Measurements from ENCODE around the gene ANO10. TPM values are rescaled to one million over a fixed set of nuclear protein-coding genes. Genes with fewer than 3 reads are reported as not detected.
"Not testable (repeated sequence)": the region's sequence is repeated elsewhere in the genome, so short reads cannot be mapped to it uniquely, and the experiment has no call there.

ANO10 gene
- total RNA-seq, 1 donor from 2014 or later, result 32.0 TPM

- Mint-ChIP-seq H3K9me3 (no peaks in the 10 kb centered on the region), H3K27ac (ENCODE audit: unreplicated experiment) (no peak overlapping the region), H3K4me3 (no peak overlapping the region), H3K36me3 (ENCODE audit: low read depth) (peaks cover 5% of the 10 kb centered on the region), H3K27me3 (ENCODE audit: low read depth) (no peaks in the 10 kb centered on the region), H3K4me1 (no peaks in the 10 kb centered on the region)
- TF ChIP-seq CTCF (conservative IDR thresholded peaks at IDR 0.05), result no peak
- DNase-seq (ENCODE audit: low read depth, low spot score), result no peak
Observed at GRCh38 chr3:43489930-43490329, 131.9 kb downstream of the ANO10 start.

GRCh38 chr3:43485931-43486330, 135.9 kb downstream of the ANO10 start:
- H3K36me3 Mint-ChIP-seq (ENCODE audit: low read depth), result peaks cover 6% of the 10 kb centered on the region

GRCh38 chr3:43484926-43485488, 136.8 kb downstream of the ANO10 start:
- peaks cover 3% of the 10 kb centered on the region for H3K9me3 Mint-ChIP-seq
- H3K27me3 Mint-ChIP-seq (ENCODE audit: low read depth), result no peaks in the 10 kb centered on the region
- H3K27ac Mint-ChIP-seq (ENCODE audit: unreplicated experiment), result no peak overlapping the region
- no peak overlapping the region for H3K4me3 Mint-ChIP-seq
- H3K4me1 Mint-ChIP-seq, result peaks cover 15% of the 10 kb centered on the region
- no peak for TF ChIP-seq CTCF (conservative IDR thresholded peaks at IDR 0.05)
- no peak for DNase-seq (ENCODE audit: low read depth, low spot score)
- peaks cover 6% of the 10 kb centered on the region for H3K36me3 Mint-ChIP-seq (ENCODE audit: low read depth)

More at GRCh38 chr3:43485931-43486330, 135.9 kb downstream of the ANO10 start:
- Mint-ChIP-seq H3K27ac (ENCODE audit: unreplicated experiment) (no peak overlapping the region), H3K4me3 (no peak overlapping the region), H3K4me1 (peaks cover 8% of the 10 kb centered on the region), H3K27me3 (ENCODE audit: low read depth) (no peaks in the 10 kb centered on the region), H3K9me3 (peaks cover 3% of the 10 kb centered on the region)
- TF ChIP-seq CTCF (conservative IDR thresholded peaks at IDR 0.05), result no peak
- DNase-seq (ENCODE audit: low read depth, low spot score), result no peak

- DNase-seq (ENCODE audit: low read depth, low spot score), result no peak
- TF ChIP-seq CTCF (conservative IDR thresholded peaks at IDR 0.05), result no peak
- H3K4me3 Mint-ChIP-seq, result no peak overlapping the region
- H3K9me3 Mint-ChIP-seq, result peaks cover 3% of the 10 kb centered on the region
- H3K4me1 Mint-ChIP-seq, result peaks cover 32% of the 10 kb centered on the region
- H3K27me3 Mint-ChIP-seq (ENCODE audit: low read depth), result no peaks in the 10 kb centered on the region
- peaks cover 6% of the 10 kb centered on the region for H3K36me3 Mint-ChIP-seq (ENCODE audit: low read depth)
- no peak overlapping the region for H3K27ac Mint-ChIP-seq (ENCODE audit: unreplicated experiment)
Observed at GRCh38 chr3:43481375-43481774, 140.4 kb downstream of the ANO10 start.

GRCh38 chr3:43478839-43479238, 143.0 kb downstream of the ANO10 start:
- not testable (repeated sequence) for H3K9me3 Mint-ChIP-seq; H3K36me3 Mint-ChIP-seq (ENCODE audit: low read depth); H3K4me3 Mint-ChIP-seq; DNase-seq (ENCODE audit: low read depth, low spot score); H3K27ac Mint-ChIP-seq (ENCODE audit: unreplicated experiment); H3K27me3 Mint-ChIP-seq (ENCODE audit: low read depth)
- H3K4me1 Mint-ChIP-seq, result peaks cover 32% of the 10 kb centered on the region

- H3K9me3 Mint-ChIP-seq, result no peaks in the 10 kb centered on the region
- no peak for TF ChIP-seq CTCF (conservative IDR thresholded peaks at IDR 0.05)
- no peak overlapping the region for H3K4me3 Mint-ChIP-seq
- no peak for DNase-seq (ENCODE audit: low read depth, low spot score)
- peaks cover 2% of the 10 kb centered on the region for H3K36me3 Mint-ChIP-seq (ENCODE audit: low read depth)
- H3K27me3 Mint-ChIP-seq (ENCODE audit: low read depth), result no peaks in the 10 kb centered on the region
- peaks cover 32% of the 10 kb centered on the region for H3K4me1 Mint-ChIP-seq
- no peak overlapping the region for H3K27ac Mint-ChIP-seq (ENCODE audit: unreplicated experiment)
Observed at GRCh38 chr3:43478118-43478785, 143.6 kb downstream of the ANO10 start.
